ENCODE results near the gene C4orf50. TPM values are rescaled to one million over a fixed set of nuclear protein-coding genes. Genes with fewer than 3 reads are reported as not detected.

Gene C4orf50
- total and polyA plus RNA-seq, 10 of the 15 experiments (the other 5 are each of a cell fraction or from before 2014, with no cell fraction given): 0.04 to 0.09 (median 0.05) TPM; not detected in 3

DNA sequence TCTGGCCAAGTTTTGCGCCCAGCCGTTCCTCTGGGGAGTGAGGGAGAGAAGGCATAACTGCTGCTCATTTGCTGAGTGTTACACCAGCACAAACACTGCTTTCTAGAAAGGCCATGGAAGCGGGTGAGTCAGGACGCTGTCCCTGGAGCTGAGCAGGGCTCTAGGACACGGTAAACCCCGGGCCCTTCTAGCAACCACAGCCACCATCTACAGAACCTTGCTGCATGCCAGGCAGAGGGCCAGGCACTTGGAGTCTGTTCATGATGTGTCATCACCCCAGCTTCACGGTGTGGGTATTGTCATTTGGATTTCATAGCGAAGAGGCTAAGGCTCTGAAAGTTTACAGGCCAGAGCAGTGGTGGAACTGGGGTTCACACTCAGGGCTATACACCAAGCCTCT is 31.8 kb upstream of the C4orf50 start:
- ATAC-seq (no peak), DNase-seq (ENCODE audit: low read depth, low spot score) (no peak), FAIRE-seq (no peak)
- Histone ChIP-seq H3K4me3 (no peak overlapping the region), H3K9ac (ENCODE audit: control insufficient read depth, insufficient read depth, low read length) (no peak overlapping the region), H3K9me3 (replicated peaks; ENCODE audit: control insufficient read depth, insufficient read depth, low read length) (no peaks in the 10 kb centered on the region), H3K36me3 (ENCODE audit: control insufficient read depth in 2 of 2, insufficient read depth in 2 of 2, low read length in 1 of 2) (no peaks in the 10 kb centered on the region; a peak in 1 of 4 replicates), H3K4me1 (ENCODE audit: control insufficient read depth, insufficient read depth, low read length) (no peaks in the 10 kb centered on the region), H4K20me1 (ENCODE audit: control insufficient read depth, insufficient read depth) (no peaks in the 10 kb centered on the region), H3K79me2 (ENCODE audit: control insufficient read depth, insufficient read depth, low read length) (no peaks in the 10 kb centered on the region), H3K27me3 (replicated peaks in 1 of 2; ENCODE audit: control insufficient read depth in 2 of 2, insufficient read depth in 2 of 2, low read length in 1 of 2) (no peaks in the 10 kb centered on the region; a peak in 1 of 4 replicates), H3K27ac (ENCODE audit: control insufficient read depth, insufficient read depth) (no peak overlapping the region), H2AFZ (ENCODE audit: control insufficient read depth, low read depth, low read length) (no peak overlapping the region), H3K4me2 (ENCODE audit: control insufficient read depth, insufficient read depth) (no peak overlapping the region)
- ChIA-PET RAD21 (ENCODE audit: unreplicated experiment) (no interaction called here), POLR2A (no interaction called here), CTCF (no interaction called here), SMC1A (ENCODE audit: uncharacterized antibody, unreplicated experiment) (no interaction called here)
- in situ Hi-C loops (cut with MboI) (no loop called here), intact Hi-C loops (cut with micrococcal nuclease; ENCODE audit: unreplicated experiment) (no loop called here)
- BruUV-seq (replicated peaks): no TSS peak
- no peak for TF ChIP-seq SREBF1 (IDR thresholded peaks at IDR 0.05; ENCODE audit: low read length)
- no peak for TF ChIP-seq HDAC6 (IDR thresholded peaks at IDR 0.05; ENCODE audit: unreplicated experiment)
- no peak for TF ChIP-seq BMI1 (IDR thresholded peaks at IDR 0.05; ENCODE audit: borderline replicate concordance)
- TF ChIP-seq, protein P1, sequence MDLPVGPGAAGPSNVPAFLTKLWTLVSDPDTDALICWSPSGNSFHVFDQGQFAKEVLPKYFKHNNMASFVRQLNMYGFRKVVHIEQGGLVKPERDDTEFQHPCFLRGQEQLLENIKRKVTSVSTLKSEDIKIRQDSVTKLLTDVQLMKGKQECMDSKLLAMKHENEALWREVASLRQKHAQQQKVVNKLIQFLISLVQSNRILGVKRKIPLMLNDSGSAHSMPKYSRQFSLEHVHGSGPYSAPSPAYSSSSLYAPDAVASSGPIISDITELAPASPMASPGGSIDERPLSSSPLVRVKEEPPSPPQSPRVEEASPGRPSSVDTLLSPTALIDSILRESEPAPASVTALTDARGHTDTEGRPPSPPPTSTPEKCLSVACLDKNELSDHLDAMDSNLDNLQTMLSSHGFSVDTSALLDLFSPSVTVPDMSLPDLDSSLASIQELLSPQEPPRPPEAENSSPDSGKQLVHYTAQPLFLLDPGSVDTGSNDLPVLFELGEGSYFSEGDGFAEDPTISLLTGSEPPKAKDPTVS (IDR thresholded peaks at IDR 0.05; ENCODE audit: low read depth, low read length): no peak
- TF ChIP-seq BHLHE40 (IDR thresholded peaks at IDR 0.05; ENCODE audit: borderline replicate concordance in 1 of 2, low read depth in 2 of 2, low read length in 1 of 2): no peak
- TF ChIP-seq CBX3 (IDR thresholded peaks at IDR 0.05; ENCODE audit: borderline replicate concordance, low read depth): no peak
- no peak for TF ChIP-seq KLF5 (IDR thresholded peaks at IDR 0.05; ENCODE audit: partially characterized antibody)
- WGBS (ENCODE audit: insufficient coverage, insufficient replicate concordance, low lambda C conversion rate, missing lambda C conversion rate): 56% methylated on average over 8 of the region's 8 CpGs

Data from GM12878 (cell line).